HepG2 (cell line): ENCODE results near the gene ZNF816. TPM values are rescaled to one million over a fixed set of nuclear protein-coding genes. Genes with fewer than 3 reads are reported as not detected.

Source experiments
- CCAR2 ChIP-seq: fragments of 200-400 bp; formaldehyde crosslinking; optimal IDR thresholded peaks from 2 replicates; pipeline ENCODE3; 2018; ENCODE audit warnings: low read depth, mild to moderate bottlenecking, low read length, moderate library complexity
- GATAD1 ChIP-seq: IDR thresholded peaks from 2 replicates; pipeline ENCODE4 v1.6.1; 2016; ENCODE audit warnings: missing genetic modification reagents, missing compliant biosample characterization
- HNF1B ChIP-seq: sonication (generic); formaldehyde crosslinking; IDR thresholded peaks from 2 replicates; pipeline ENCODE4 v1.5.1; 2020; ENCODE audit warnings: mild to moderate bottlenecking, moderate library complexity, missing genetic modification reagents
- MEF2D ChIP-seq: sonication (generic); formaldehyde crosslinking; IDR thresholded peaks from 2 replicates; pipeline ENCODE4 v1.5.1; 2020; ENCODE audit warnings: mild to moderate bottlenecking, missing genetic modification reagents
- TCF12 ChIP-seq, 2 experiments: fragments of 450-650 bp in 1 of 2; sonication (generic) in 1 of 2; formaldehyde crosslinking in 1 of 2; IDR thresholded peaks; 2 replicates each; pipeline versions ENCODE4 v1.6.1 to v1.8.0; 2017 to 2022; ENCODE audit warnings: antibody characterized with exemption in 1 of 2, mild to moderate bottlenecking in 1 of 2, missing genetic modification reagents in 1 of 2, moderate library complexity in 1 of 2
- THRA ChIP-seq: sonication (generic); formaldehyde crosslinking; IDR thresholded peaks from 2 replicates; pipeline ENCODE4 v1.4.0; 2020; ENCODE audit warnings: missing genetic modification reagents, borderline replicate concordance
- ZNF232 ChIP-seq: sonication (generic); formaldehyde crosslinking; IDR thresholded peaks from 2 replicates; pipeline ENCODE4 v1.4.0; 2020; ENCODE audit warnings: missing genetic modification reagents, borderline replicate concordance
- ZNF33B ChIP-seq: sonication (generic); formaldehyde crosslinking; IDR thresholded peaks from 2 replicates; pipeline ENCODE4 v1.5.1; 2020; ENCODE audit warnings: mild to moderate bottlenecking, missing genetic modification reagents
- ZNF674 ChIP-seq: sonication (generic); formaldehyde crosslinking; IDR thresholded peaks from 2 replicates; pipeline ENCODE4 v1.5.0; 2020; ENCODE audit warnings: low read depth, mild to moderate bottlenecking, missing genetic modification reagents
- polyA plus RNA-seq, 8 experiments: library from polyadenylated mRNA; depleted of rRNA in 3 of 8; stranded (reverse) in 7 of 8; unstranded in 1 of 8; fragments of >200 nt; fragmentation: Illumina TruSeq in 4 of 8; extraction: Trizol in 4 of 8; gene quantifications; 2 replicates each; pipeline versions ENCODE4 v1.2.1 to v1.2.3, GENCODE V29; 2011 to 2016; ENCODE audit warnings: low read depth in 4 of 8, missing spikeins in 1 of 8, mixed read lengths in 1 of 8; ENCODE audit not compliant: insufficient read depth in 1 of 8
- total RNA-seq, 5 experiments: library from RNA; depleted of rRNA; stranded (reverse); fragments of >200 nt; fragmentation: Illumina TruSeq; extraction: Trizol; gene quantifications; 2 replicates each; pipeline ENCODE4 v1.2.3, GENCODE V29; 2016; ENCODE audit warnings: low read depth in 1 of 5
- TF ChIP-seq, protein P1 (sequence below): sonication (generic); formaldehyde crosslinking; IDR thresholded peaks from 2 replicates; pipeline ENCODE4 v1.4.0; 2020; ENCODE audit warnings: missing genetic modification reagents
- TF ChIP-seq, protein P2 (sequence below): sonication (generic); formaldehyde crosslinking; conservative IDR thresholded peaks from 2 replicates; pipeline ENCODE4 v1.4.0; 2020; ENCODE audit warnings: missing genetic modification reagents
- TF ChIP-seq, protein P3 (sequence below): sonication (generic); formaldehyde crosslinking; IDR thresholded peaks from 2 replicates; pipeline ENCODE4 v1.4.0; 2020; ENCODE audit warnings: missing genetic modification reagents
- TF ChIP-seq, protein P4 (sequence below): IDR thresholded peaks from 2 replicates; pipeline ENCODE4 v1.6.1; 2016; ENCODE audit warnings: low read depth

ZNF816 gene
- total and polyA plus RNA-seq, 2 of the 13 experiments (the other 11 are each of a cell fraction or from before 2014, with no cell fraction given): 5.2 to 14.1 TPM

DNA sequence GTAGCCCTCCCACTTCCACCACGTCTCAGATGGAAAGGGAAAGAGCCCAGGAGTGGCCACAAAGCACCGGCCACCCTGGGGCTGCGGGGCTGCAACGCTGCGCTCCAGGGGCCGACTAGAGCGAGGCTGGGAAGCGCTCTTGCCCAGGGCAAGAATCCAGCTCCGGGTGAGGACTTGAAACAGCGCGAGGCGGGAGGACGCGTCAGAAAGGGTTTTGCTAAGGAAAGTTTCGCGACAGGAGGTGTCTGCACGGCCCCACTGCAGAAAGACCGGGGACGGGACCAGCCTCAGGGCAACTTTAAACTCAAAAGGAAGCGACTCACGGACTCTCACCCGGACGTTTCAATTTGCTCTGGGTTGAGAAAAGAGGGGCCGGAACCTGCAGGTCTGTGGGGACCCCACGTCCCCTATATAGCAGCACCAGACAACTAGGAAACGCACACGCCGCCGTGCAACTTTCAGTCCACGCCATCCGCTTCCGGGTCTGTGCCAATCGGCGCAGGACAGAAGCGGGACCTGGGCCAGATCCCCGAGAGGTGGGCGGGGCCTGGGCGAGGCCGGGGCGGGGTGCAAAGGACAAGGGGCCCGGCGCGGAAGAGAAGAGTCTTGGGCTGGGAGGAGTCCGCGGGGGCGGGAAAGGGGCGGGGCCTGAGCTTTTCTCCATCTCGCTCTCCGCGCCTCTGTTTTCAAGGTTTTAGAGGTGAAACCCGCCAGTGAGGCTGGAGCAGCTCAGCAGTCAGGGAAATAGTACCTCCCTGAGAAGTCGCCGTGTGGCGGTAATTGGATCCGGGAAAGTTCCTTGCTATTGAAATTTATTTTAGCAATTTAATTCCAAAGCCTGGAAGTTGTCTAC is at the start of gene ZNF816 (continued):
- TF ChIP-seq, protein P1, sequence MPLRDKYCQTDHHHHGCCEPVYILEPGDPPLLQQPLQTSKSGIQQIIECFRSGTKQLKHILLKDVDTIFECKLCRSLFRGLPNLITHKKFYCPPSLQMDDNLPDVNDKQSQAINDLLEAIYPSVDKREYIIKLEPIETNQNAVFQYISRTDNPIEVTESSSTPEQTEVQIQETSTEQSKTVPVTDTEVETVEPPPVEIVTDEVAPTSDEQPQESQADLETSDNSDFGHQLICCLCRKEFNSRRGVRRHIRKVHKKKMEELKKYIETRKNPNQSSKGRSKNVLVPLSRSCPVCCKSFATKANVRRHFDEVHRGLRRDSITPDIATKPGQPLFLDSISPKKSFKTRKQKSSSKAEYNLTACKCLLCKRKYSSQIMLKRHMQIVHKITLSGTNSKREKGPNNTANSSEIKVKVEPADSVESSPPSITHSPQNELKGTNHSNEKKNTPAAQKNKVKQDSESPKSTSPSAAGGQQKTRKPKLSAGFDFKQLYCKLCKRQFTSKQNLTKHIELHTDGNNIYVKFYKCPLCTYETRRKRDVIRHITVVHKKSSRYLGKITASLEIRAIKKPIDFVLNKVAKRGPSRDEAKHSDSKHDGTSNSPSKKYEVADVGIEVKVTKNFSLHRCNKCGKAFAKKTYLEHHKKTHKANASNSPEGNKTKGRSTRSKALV (CRISPR knock-in tag): no peak; the same call in 1 of the 2 replicates
- TF ChIP-seq, protein P2, sequence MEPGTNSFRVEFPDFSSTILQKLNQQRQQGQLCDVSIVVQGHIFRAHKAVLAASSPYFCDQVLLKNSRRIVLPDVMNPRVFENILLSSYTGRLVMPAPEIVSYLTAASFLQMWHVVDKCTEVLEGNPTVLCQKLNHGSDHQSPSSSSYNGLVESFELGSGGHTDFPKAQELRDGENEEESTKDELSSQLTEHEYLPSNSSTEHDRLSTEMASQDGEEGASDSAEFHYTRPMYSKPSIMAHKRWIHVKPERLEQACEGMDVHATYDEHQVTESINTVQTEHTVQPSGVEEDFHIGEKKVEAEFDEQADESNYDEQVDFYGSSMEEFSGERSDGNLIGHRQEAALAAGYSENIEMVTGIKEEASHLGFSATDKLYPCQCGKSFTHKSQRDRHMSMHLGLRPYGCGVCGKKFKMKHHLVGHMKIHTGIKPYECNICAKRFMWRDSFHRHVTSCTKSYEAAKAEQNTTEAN (CRISPR knock-in tag): no peak
- TF ChIP-seq GATAD1 (peak; percentile 59), CCAR2 (no peak), HNF1B (CRISPR knock-in tag) (0 out of 2 replicates have a peak, but pooled peaks have one; percentile 13), ZNF33B (CRISPR knock-in tag) (no peak), MEF2D (CRISPR knock-in tag) (no peak), THRA (CRISPR knock-in tag) (no peak), ZNF232 (CRISPR knock-in tag) (0 out of 2 replicates have a peak, but pooled peaks have one; percentile 29), ZNF674 (CRISPR knock-in tag) (no peak), TCF12 (IDR thresholded peaks at IDR 0.05) (no peak), TCF12 (CRISPR knock-in tag; IDR thresholded peaks at IDR 0.05) (peak; percentile 54; the same call in 1 of the 2 replicates)
- TF ChIP-seq, protein P3, sequence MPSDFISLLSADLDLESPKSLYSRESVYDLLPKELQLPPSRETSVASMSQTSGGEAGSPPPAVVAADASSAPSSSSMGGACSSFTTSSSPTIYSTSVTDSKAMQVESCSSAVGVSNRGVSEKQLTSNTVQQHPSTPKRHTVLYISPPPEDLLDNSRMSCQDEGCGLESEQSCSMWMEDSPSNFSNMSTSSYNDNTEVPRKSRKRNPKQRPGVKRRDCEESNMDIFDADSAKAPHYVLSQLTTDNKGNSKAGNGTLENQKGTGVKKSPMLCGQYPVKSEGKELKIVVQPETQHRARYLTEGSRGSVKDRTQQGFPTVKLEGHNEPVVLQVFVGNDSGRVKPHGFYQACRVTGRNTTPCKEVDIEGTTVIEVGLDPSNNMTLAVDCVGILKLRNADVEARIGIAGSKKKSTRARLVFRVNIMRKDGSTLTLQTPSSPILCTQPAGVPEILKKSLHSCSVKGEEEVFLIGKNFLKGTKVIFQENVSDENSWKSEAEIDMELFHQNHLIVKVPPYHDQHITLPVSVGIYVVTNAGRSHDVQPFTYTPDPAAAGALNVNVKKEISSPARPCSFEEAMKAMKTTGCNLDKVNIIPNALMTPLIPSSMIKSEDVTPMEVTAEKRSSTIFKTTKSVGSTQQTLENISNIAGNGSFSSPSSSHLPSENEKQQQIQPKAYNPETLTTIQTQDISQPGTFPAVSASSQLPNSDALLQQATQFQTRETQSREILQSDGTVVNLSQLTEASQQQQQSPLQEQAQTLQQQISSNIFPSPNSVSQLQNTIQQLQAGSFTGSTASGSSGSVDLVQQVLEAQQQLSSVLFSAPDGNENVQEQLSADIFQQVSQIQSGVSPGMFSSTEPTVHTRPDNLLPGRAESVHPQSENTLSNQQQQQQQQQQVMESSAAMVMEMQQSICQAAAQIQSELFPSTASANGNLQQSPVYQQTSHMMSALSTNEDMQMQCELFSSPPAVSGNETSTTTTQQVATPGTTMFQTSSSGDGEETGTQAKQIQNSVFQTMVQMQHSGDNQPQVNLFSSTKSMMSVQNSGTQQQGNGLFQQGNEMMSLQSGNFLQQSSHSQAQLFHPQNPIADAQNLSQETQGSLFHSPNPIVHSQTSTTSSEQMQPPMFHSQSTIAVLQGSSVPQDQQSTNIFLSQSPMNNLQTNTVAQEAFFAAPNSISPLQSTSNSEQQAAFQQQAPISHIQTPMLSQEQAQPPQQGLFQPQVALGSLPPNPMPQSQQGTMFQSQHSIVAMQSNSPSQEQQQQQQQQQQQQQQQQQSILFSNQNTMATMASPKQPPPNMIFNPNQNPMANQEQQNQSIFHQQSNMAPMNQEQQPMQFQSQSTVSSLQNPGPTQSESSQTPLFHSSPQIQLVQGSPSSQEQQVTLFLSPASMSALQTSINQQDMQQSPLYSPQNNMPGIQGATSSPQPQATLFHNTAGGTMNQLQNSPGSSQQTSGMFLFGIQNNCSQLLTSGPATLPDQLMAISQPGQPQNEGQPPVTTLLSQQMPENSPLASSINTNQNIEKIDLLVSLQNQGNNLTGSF (CRISPR knock-in tag): no peak
- TF ChIP-seq, protein P4, sequence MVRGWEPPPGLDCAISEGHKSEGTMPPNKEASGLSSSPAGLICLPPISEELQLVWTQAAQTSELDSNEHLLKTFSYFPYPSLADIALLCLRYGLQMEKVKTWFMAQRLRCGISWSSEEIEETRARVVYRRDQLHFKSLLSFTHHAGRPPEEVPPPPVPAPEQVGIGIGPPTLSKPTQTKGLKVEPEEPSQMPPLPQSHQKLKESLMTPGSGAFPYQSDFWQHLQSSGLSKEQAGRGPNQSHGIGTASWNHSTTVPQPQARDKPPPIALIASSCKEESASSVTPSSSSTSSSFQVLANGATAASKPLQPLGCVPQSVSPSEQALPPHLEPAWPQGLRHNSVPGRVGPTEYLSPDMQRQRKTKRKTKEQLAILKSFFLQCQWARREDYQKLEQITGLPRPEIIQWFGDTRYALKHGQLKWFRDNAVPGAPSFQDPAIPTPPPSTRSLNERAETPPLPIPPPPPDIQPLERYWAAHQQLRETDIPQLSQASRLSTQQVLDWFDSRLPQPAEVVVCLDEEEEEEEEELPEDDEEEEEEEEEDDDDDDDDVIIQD (CRISPR knock-in tag): 0 out of 2 replicates have a peak, but pooled peaks have one; percentile 13
